Neural cell (in vitro differentiated cells): ENCODE measurements around the gene AHCYL1. TPM values are rescaled to one million over a fixed set of nuclear protein-coding genes. Genes with fewer than 3 reads are reported as not detected.

Experiments used
- H2AFZ ChIP-seq: fragments of 200-600, 300-800 bp; sonication (generic), shearing (Covaris generic); 2 replicates; pipeline ENCODE4 v1.6.0; 2014; ENCODE audit warnings: low read depth, mild to moderate bottlenecking, antibody characterized with exemption, low read length, moderate library complexity
- H3F3A ChIP-seq: fragments of 200-600 bp; shearing (Covaris generic); 2 replicates; pipeline ENCODE4 v1.6.1; 2016; ENCODE audit warnings: mild to moderate bottlenecking, moderate library complexity, mixed read lengths, antibody characterized with exemption, low read length; ENCODE audit not compliant: insufficient read depth, poor library complexity, severe bottlenecking
- H3K27ac ChIP-seq: fragments of 200-600, 300-800 bp; sonication (generic), shearing (Covaris generic); 2 replicates; pipeline ENCODE4 v1.5.1; 2014; ENCODE audit warnings: mild to moderate bottlenecking, low read length, moderate library complexity
- H3K27me3 ChIP-seq: fragments of 300-800, 200-600 bp; sonication (generic), shearing (Covaris generic); 2 replicates; pipeline ENCODE4 v1.6.0; 2014; ENCODE audit warnings: mild to moderate bottlenecking, low read depth, low read length, moderate library complexity; ENCODE audit not compliant: insufficient read depth
- H3K36me3 ChIP-seq: fragments of 300-800, 200-600 bp; sonication (generic), shearing (Covaris generic); 2 replicates; pipeline ENCODE4 v1.5.1; 2014; ENCODE audit warnings: mild to moderate bottlenecking, antibody characterized with exemption, low read length, moderate library complexity; ENCODE audit not compliant: insufficient read depth
- H3K4me2 ChIP-seq: fragments of 300-800, 200-600 bp; sonication (generic), shearing (Covaris generic); 2 replicates; pipeline ENCODE4 v1.6.0; 2014; ENCODE audit warnings: mild to moderate bottlenecking, low read length
- H3K4me3 ChIP-seq: fragments of 300-800, 200-600 bp; sonication (generic), shearing (Covaris generic); 2 replicates; pipeline ENCODE4 v1.5.1; 2014; ENCODE audit warnings: mild to moderate bottlenecking, low read length, moderate library complexity
- H3K79me2 ChIP-seq: fragments of 200-600 bp; shearing (Covaris generic); replicated peaks from 2 replicates; pipeline ENCODE4 v1.6.0; 2014; ENCODE audit warnings: mild to moderate bottlenecking, low read length, moderate library complexity; ENCODE audit not compliant: insufficient read depth
- H3K9ac ChIP-seq: fragments of 300-800, 200-600 bp; sonication (generic), shearing (Covaris generic); 2 replicates; pipeline ENCODE4 v1.6.1; 2016; ENCODE audit warnings: mild to moderate bottlenecking, low read length, mixed read lengths
- H3K9me2 ChIP-seq: fragments of 200-600 bp; shearing (Covaris generic); 2 replicates; pipeline ENCODE4 v1.6.1; 2016; ENCODE audit warnings: mild to moderate bottlenecking, low read length, mixed read lengths; ENCODE audit not compliant: insufficient read depth
- H3K9me3 ChIP-seq: fragments of 200-600, 300-800 bp; sonication (generic), shearing (Covaris generic); 2 replicates; pipeline ENCODE4 v1.6.1; 2016; ENCODE audit warnings: mild to moderate bottlenecking, mixed run types, low read length, moderate library complexity, mixed read lengths
- H4K20me1 ChIP-seq: fragments of 200-600 bp; shearing (Covaris generic); 2 replicates; pipeline ENCODE4 v1.6.1; 2016; ENCODE audit warnings: mild to moderate bottlenecking, mixed run types; ENCODE audit not compliant: insufficient read depth
- CTCF ChIP-seq: fragments of 450-650 bp; IDR thresholded peaks from 2 replicates; pipeline ENCODE4 v1.5.1; 2014; ENCODE audit warnings: antibody characterized with exemption, mild to moderate bottlenecking, moderate library complexity; ENCODE audit not compliant: poor library complexity, severe bottlenecking
- EP300 ChIP-seq: fragments of 450-650 bp; conservative IDR thresholded peaks from 2 replicates; pipeline ENCODE4 v1.6.1; 2014; ENCODE audit warnings: antibody characterized with exemption, mild to moderate bottlenecking, moderate library complexity; ENCODE audit not compliant: poor library complexity, severe bottlenecking
- EZH2 ChIP-seq: fragments of 200-600, 300-800 bp; shearing (Covaris generic), sonication (generic); IDR thresholded peaks from 2 replicates; pipeline ENCODE4 v1.6.1; 2014; ENCODE audit warnings: antibody characterized with exemption, low read length, borderline replicate concordance, mild to moderate bottlenecking; ENCODE audit not compliant: insufficient read depth, poor library complexity, severe bottlenecking
- MXI1 ChIP-seq: fragments of 450-650 bp; conservative IDR thresholded peaks from 2 replicates; pipeline ENCODE4 v1.6.1; 2014; ENCODE audit warnings: antibody characterized with exemption, mild to moderate bottlenecking; ENCODE audit not compliant: poor library complexity, severe bottlenecking
- POLR2AphosphoS5 ChIP-seq: IDR thresholded peaks from 2 replicates; pipeline ENCODE4 v1.6.1; 2012
- RAD21 ChIP-seq: fragments of 450-650 bp; conservative IDR thresholded peaks from 2 replicates; pipeline ENCODE4 v1.6.1; 2014; ENCODE audit warnings: antibody characterized with exemption, mild to moderate bottlenecking, moderate library complexity
- REST ChIP-seq: IDR thresholded peaks from 2 replicates; pipeline ENCODE4 v1.6.1; 2012; ENCODE audit warnings: borderline replicate concordance
- SMC3 ChIP-seq: fragments of 450-650 bp; conservative IDR thresholded peaks from 2 replicates; pipeline ENCODE4 v1.6.1; 2014; ENCODE audit warnings: antibody characterized with exemption, mild to moderate bottlenecking, moderate library complexity; ENCODE audit not compliant: poor library complexity
- TAF1 ChIP-seq: IDR thresholded peaks from 2 replicates; pipeline ENCODE4 v1.6.1; 2012; ENCODE audit warnings: low read depth
- polyA plus RNA-seq: library from polyadenylated mRNA; depleted of rRNA; stranded (reverse); fragments of >200 nt; gene quantifications from 2 replicates; pipeline ENCODE4 v1.2.3, GENCODE V29; 2014

AHCYL1 gene
- polyA plus RNA-seq, 1 donor from 2014 or later, result 48.7 TPM

- no peaks in the 10 kb centered on the region for H4K20me1 ChIP-seq
Measured at GRCh38 chr1:109984190-109984455, 442 bp upstream of the AHCYL1 start.

GRCh38 chr1:109985247-109986053 lies 885 bp downstream of the AHCYL1 start:
- Histone ChIP-seq H3K27ac (peak overlapping the region; percentile 80), H3K36me3 (peaks cover 5% of the 10 kb centered on the region), H2AFZ (peak overlapping the region; percentile 22), H3K9ac (peak overlapping the region; percentile 95), H4K20me1 (no peaks in the 10 kb centered on the region), H3K9me2 (no peaks in the 10 kb centered on the region), H3K79me2 (peaks cover 53% of the 10 kb centered on the region), H3K4me3 (peak overlapping the region; percentile 73), H3K9me3 (no peaks in the 10 kb centered on the region), H3F3A (no peaks in the 10 kb centered on the region), H3K27me3 (no peaks in the 10 kb centered on the region), H3K4me2 (peak overlapping the region; percentile 94)
- TF ChIP-seq EZH2 (no peak), RAD21 (no peak), MXI1 (no peak), POLR2AphosphoS5 (no peak), EP300 (no peak), SMC3 (no peak), TAF1 (no peak), CTCF (no peak), REST (no peak)

More at GRCh38 chr1:109984190-109984455, 442 bp upstream of the AHCYL1 start:
- Histone ChIP-seq H3K9me3 (no peaks in the 10 kb centered on the region), H3K9me2 (no peaks in the 10 kb centered on the region), H3F3A (no peaks in the 10 kb centered on the region), H3K9ac (peak overlapping the region; percentile 29), H3K36me3 (peaks cover 5% of the 10 kb centered on the region), H3K4me3 (peak overlapping the region; percentile 73), H3K27ac (no peak overlapping the region), H3K27me3 (no peaks in the 10 kb centered on the region), H3K79me2 (peaks cover 42% of the 10 kb centered on the region), H2AFZ (no peak overlapping the region), H3K4me2 (no peak overlapping the region)
- TF ChIP-seq POLR2AphosphoS5 (no peak), SMC3 (no peak), MXI1 (no peak), EZH2 (no peak)
